HEK293T (cell line): ENCODE data around the gene SORT1.

Experiments used
- FOXM1 ChIP-seq: fragments of 450-650 bp; IDR thresholded peaks from 2 replicates; pipeline ENCODE4 v1.6.1; 2017; ENCODE audit warnings: mild to moderate bottlenecking, borderline replicate concordance
- PKNOX1 ChIP-seq: fragments of 450-650 bp; IDR thresholded peaks from 2 replicates; pipeline ENCODE4 v1.6.1; 2016
- SUZ12 ChIP-seq: fragments of 450-650 bp; IDR thresholded peaks from 2 replicates; pipeline ENCODE4 v1.6.1; 2016; ENCODE audit warnings: mild to moderate bottlenecking

GRCh38 chr1:109292364-109292763 is 105.4 kb downstream of the SORT1 start:
- TF ChIP-seq FOXM1 (no peak), PKNOX1 (no peak), SUZ12 (no peak)
